NCI-H460 (cell line): ENCODE measurements around the gene TANC2. TPM values are rescaled to one million over a fixed set of nuclear protein-coding genes. Genes with fewer than 3 reads are reported as not detected.
"Not testable (repeated sequence)": the region's sequence is repeated elsewhere in the genome, so short reads cannot be mapped to it uniquely, and the experiment has no call there.

ENCODE experiments used
- DNase-seq: peaks from one replicate; pipeline ENCODE4 v3.0.0-alpha.2; 2016; ENCODE audit warnings: low read depth; ENCODE audit errors: extremely low read depth
- total RNA-seq: library from RNA; depleted of rRNA; stranded (reverse); fragments of >200 nt; shearing (Covaris generic); gene quantifications from 2 replicates; pipeline ENCODE4 v1.2.3, GENCODE V29; 2014

TANC2 gene
- total RNA-seq, 1 experiment from 2014 or later: 7.0 TPM

- peak; percentile 18 for DNase-seq
Measured at GRCh38 chr17:62963296-62963695, 2.7 kb upstream of the TANC2 start.

GRCh38 chr17:62964506-62964905 lies 1.5 kb upstream of the TANC2 start:
- no peak for DNase-seq

GRCh38 chr17:62965174-62965685 lies 805 bp upstream of the TANC2 start:
- no peak for DNase-seq

- no peak for DNase-seq
Measured at GRCh38 chr17:62966426-62967204, 580 bp downstream of the TANC2 start.

- DNase-seq: no peak
Measured at GRCh38 chr17:62967205-62967529, 1.1 kb downstream of the TANC2 start.

GRCh38 chr17:62968445-62968923 lies 2.4 kb downstream of the TANC2 start:
- peak; percentile 82 for DNase-seq

GRCh38 chr17:62970610-62971009 lies 4.6 kb downstream of the TANC2 start:
- no peak for DNase-seq

- no peak for DNase-seq
Measured at GRCh38 chr17:62971853-62972252, 5.8 kb downstream of the TANC2 start.

GRCh38 chr17:62974788-62975187 lies 8.8 kb downstream of the TANC2 start:
- no peak for DNase-seq

GRCh38 chr17:62975206-62975605 lies 9.2 kb downstream of the TANC2 start:
- DNase-seq: no peak

GRCh38 chr17:62976643-62977231 lies 10.7 kb downstream of the TANC2 start:
- DNase-seq: not testable (repeated sequence)

GRCh38 chr17:62980842-62981241 lies 14.8 kb downstream of the TANC2 start:
- DNase-seq: no peak

GRCh38 chr17:62981933-62982332 lies 15.9 kb downstream of the TANC2 start:
- no peak for DNase-seq

- no peak for DNase-seq
Measured at GRCh38 chr17:62984801-62985200, 18.8 kb downstream of the TANC2 start.

GRCh38 chr17:62986549-62986948 lies 20.5 kb downstream of the TANC2 start:
- DNase-seq: no peak

GRCh38 chr17:62987136-62987535 lies 21.1 kb downstream of the TANC2 start:
- no peak for DNase-seq

- DNase-seq: no peak
Measured at GRCh38 chr17:62989501-62989900, 23.5 kb downstream of the TANC2 start.

- DNase-seq: no peak
Measured at GRCh38 chr17:62994931-62995330, 28.9 kb downstream of the TANC2 start.

- DNase-seq: peak; percentile 28
Measured at GRCh38 chr17:62995377-62995885, 29.4 kb downstream of the TANC2 start.

GRCh38 chr17:62996221-62996620 lies 30.2 kb downstream of the TANC2 start:
- no peak for DNase-seq

GRCh38 chr17:62998166-62998565 lies 32.1 kb downstream of the TANC2 start:
- DNase-seq: no peak
